Lung (tissue), 12 donors: ENCODE measurements around the gene GNG10. TPM values are rescaled to one million over a fixed set of nuclear protein-coding genes. Genes with fewer than 3 reads are reported as not detected.

Experiments
- ATAC-seq: fragments of 200-7000 bp; cut with Tn5 transposase; one replicate; pipeline ENCODE4 v1.9.1; 2020; ENCODE audit warnings: moderate number of reproducible peaks; ENCODE audit not compliant: insufficient read depth, low FRiP score
- DNase-seq, 3 donors: peaks; one replicate each; pipeline ENCODE4 v3.0.0-alpha.2; 2013 to 2017
- H3K27ac ChIP-seq, 2 donors: one replicate each; pipeline ENCODE4 v1.5.1; 2013; ENCODE audit warnings: mild to moderate bottlenecking in 2 of 2, moderate library complexity in 2 of 2, control low read depth in 1 of 2, inconsistent platforms in 1 of 2, low read depth in 1 of 2, low read length in 1 of 2
- H3K27me3 ChIP-seq, 3 donors: one replicate each; pipeline ENCODE4 v1.5.1; 2013; ENCODE audit warnings: low read length in 2 of 3; ENCODE audit not compliant: control insufficient read depth in 3 of 3, insufficient read depth in 3 of 3
- H3K36me3 ChIP-seq, 4 donors: one replicate each; pipeline ENCODE4 v1.5.1; 2013; ENCODE audit warnings: low read length in 4 of 4, mild to moderate bottlenecking in 1 of 4, moderate library complexity in 1 of 4; ENCODE audit not compliant: control insufficient read depth in 4 of 4, insufficient read depth in 4 of 4
- H3K4me1 ChIP-seq, 5 donors: one replicate each; pipeline ENCODE4 v1.5.1; 2013; ENCODE audit warnings: low read length in 5 of 5, mild to moderate bottlenecking in 2 of 5, moderate library complexity in 1 of 5; ENCODE audit not compliant: control insufficient read depth in 5 of 5, insufficient read depth in 5 of 5
- H3K4me3 ChIP-seq: one replicate; pipeline ENCODE4 v1.5.1; 2013; ENCODE audit warnings: mild to moderate bottlenecking, control low read depth, moderate library complexity
- H3K9ac ChIP-seq, 2 donors: one replicate each; pipeline ENCODE4 v1.5.1; 2013; ENCODE audit warnings: low read length in 2 of 2, control low read depth in 1 of 2; ENCODE audit not compliant: insufficient read depth in 1 of 2
- H3K9me3 ChIP-seq, 4 donors: one replicate each; pipeline ENCODE4 v1.5.1; 2013; ENCODE audit warnings: low read length in 3 of 4, mild to moderate bottlenecking in 1 of 4, moderate library complexity in 1 of 4; ENCODE audit not compliant: control insufficient read depth in 4 of 4, insufficient read depth in 3 of 4
- CTCF ChIP-seq: IDR thresholded peaks from 2 replicates; pipeline ENCODE4 v1.5.1; 2012; ENCODE audit warnings: mild to moderate bottlenecking; ENCODE audit errors: control extremely low read depth, extremely low read depth
- whole genome bisulfite sequencing, 2 donors: extraction: QIAGEN DNeasy Blood & Tissue Kit; methylation state at CpG; one replicate each; pipeline ENCODE4 v1.1.7; 2013; 5-methylcytosine and 5-hydroxymethylcytosine counted together
- polyA plus RNA-seq, 2 donors: library from polyadenylated mRNA; stranded (reverse); fragments of 200-250 nt; gene quantifications; one replicate each; pipeline ENCODE4 v1.2.1, GENCODE V29; 2013
- total RNA-seq, 2 donors: library from RNA; depleted of rRNA in 1 of 2; stranded (reverse); fragments of >200 nt in 1 of 2; gene quantifications; one replicate each; pipeline ENCODE4 v1.2.1, GENCODE V29; 2014 to 2021
- donor health status: control.
- donor health status: control.
- donor health status: Bipolar disorder and iron deficiency.
- donor health status: healthy.
- donor health status: DM: yes; HTN: yes; CAD: no.

The GNG10 gene
- total and polyA plus RNA-seq, 4 donors: 40.4 to 98.5 (median 46.0) TPM

- peaks cover 0 to 5% (median 0%) of the 10 kb centered on the region in 4 donors for H3K36me3 ChIP-seq
- no peak overlapping the region for H3K27ac ChIP-seq
- H3K4me1 ChIP-seq: peaks cover 2 to 27% (median 8%) of the 10 kb centered on the region in 5 donors
- 91 to 93% methylated on average over 1 of the region's 1 CpG for WGBS, 2 donors
- DNase-seq: no peak
- H3K27me3 ChIP-seq: no peaks in the 10 kb centered on the region
- no peak overlapping the region for H3K9ac ChIP-seq
- no peak overlapping the region for H3K4me3 ChIP-seq
- no peaks in the 10 kb centered on the region for H3K9me3 ChIP-seq
- ATAC-seq: no peak
- TF ChIP-seq CTCF: no peak
These were observed 28.0 kb upstream of the GNG10 start for GRCh38 chr9:111633389-111633736.

- peaks cover 2 to 27% (median 8%) of the 10 kb centered on the region in 5 donors for H3K4me1 ChIP-seq
- H3K27ac ChIP-seq: no peak overlapping the region
- 78 to 92% methylated on average over 1 of the region's 1 CpG for WGBS, 2 donors
- H3K27me3 ChIP-seq: no peaks in the 10 kb centered on the region
- H3K36me3 ChIP-seq: peaks cover 0 to 5% (median 0%) of the 10 kb centered on the region in 4 donors
- no peaks in the 10 kb centered on the region for H3K9me3 ChIP-seq
- no peak for DNase-seq
- TF ChIP-seq CTCF: no peak
- H3K4me3 ChIP-seq: no peak overlapping the region
- no peak overlapping the region for H3K9ac ChIP-seq
- ATAC-seq: no peak
These were observed 26.5 kb upstream of the GNG10 start for GRCh38 chr9:111634860-111635259.

GRCh38 chr9:111637421-111637950, 23.9 kb upstream of the GNG10 start:
- no peak for TF ChIP-seq CTCF
- DNase-seq (no peak), ATAC-seq (no peak)

GRCh38 chr9:111644195-111644772, 17.1 kb upstream of the GNG10 start:
- WGBS, 2 donors: 88 to 90% methylated on average over 8 of the region's 8 CpGs
- Histone ChIP-seq H3K27me3 (no peaks in the 10 kb centered on the region), H3K9ac (no peak overlapping the region), H3K4me1 (no peaks in the 10 kb centered on the region), H3K9me3 (no peaks in the 10 kb centered on the region), H3K36me3 (peaks cover 0 to 18% (median 1%) of the 10 kb centered on the region in 4 donors), H3K27ac (no peak overlapping the region), H3K4me3 (no peak overlapping the region)
- TF ChIP-seq CTCF: no peak
- no peak for ATAC-seq
- DNase-seq: no peak

More at GRCh38 chr9:111637421-111637950, 23.9 kb upstream of the GNG10 start:
- no peaks in the 10 kb centered on the region for H3K27me3 ChIP-seq
- peaks cover under 1 to 23% (median 4%) of the 10 kb centered on the region in 5 donors for H3K4me1 ChIP-seq
- no peak overlapping the region for H3K27ac ChIP-seq
- H3K36me3 ChIP-seq: no peaks in the 10 kb centered on the region
- 87 to 89% methylated on average over 6 of the region's 6 CpGs for WGBS, 2 donors
- H3K9ac ChIP-seq: no peak overlapping the region
- H3K4me3 ChIP-seq: no peak overlapping the region
- H3K9me3 ChIP-seq: no peaks in the 10 kb centered on the region
